GM21576 (cell line): ENCODE measurements around the gene C9orf85.

Experiments
- ATAC-seq: cut with Tn5 transposase; IDR thresholded peaks from one replicate; pipeline ENCODE4 v1.9.1; 2021; ENCODE audit warnings: mild to moderate bottlenecking, moderate library complexity; ENCODE audit not compliant: unreplicated experiment

The C9orf85 gene

GRCh38 chr9:71901695-71902597 lies 9.5 kb upstream of the C9orf85 start:
- no peak for ATAC-seq

GRCh38 chr9:71904076-71904475 lies 7.4 kb upstream of the C9orf85 start:
- ATAC-seq, result no peak

- no peak for ATAC-seq
Measured at GRCh38 chr9:71908825-71909224, 2.6 kb upstream of the C9orf85 start.

GRCh38 chr9:71909887-71910649 lies 1.4 kb upstream of the C9orf85 start:
- ATAC-seq, result peak; percentile 9

GRCh38 chr9:71910650-71911060 lies 784 bp upstream of the C9orf85 start:
- peak; percentile 10 for ATAC-seq

GRCh38 chr9:71911908-71912335 lies 483 bp downstream of the C9orf85 start:
- ATAC-seq, result no peak

GRCh38 chr9:71915495-71915894 lies 4.1 kb downstream of the C9orf85 start:
- ATAC-seq, result no peak

- ATAC-seq, result peak; percentile 78
Measured at GRCh38 chr9:71916834-71917534, 5.5 kb downstream of the C9orf85 start.

- ATAC-seq, result no peak
Measured at GRCh38 chr9:71918419-71918818, 7.0 kb downstream of the C9orf85 start.

GRCh38 chr9:71920456-71921189 lies 9.2 kb downstream of the C9orf85 start:
- ATAC-seq, result no peak

GRCh38 chr9:71921190-71921814 lies 9.9 kb downstream of the C9orf85 start:
- no peak for ATAC-seq

- ATAC-seq, result no peak
Measured at GRCh38 chr9:71924576-71924975, 13.1 kb downstream of the C9orf85 start.

- no peak for ATAC-seq
Measured at GRCh38 chr9:71925834-71926233, 14.4 kb downstream of the C9orf85 start.

GRCh38 chr9:71928376-71928775 lies 16.9 kb downstream of the C9orf85 start:
- no peak for ATAC-seq

- ATAC-seq, result no peak
Measured at GRCh38 chr9:71928806-71929205, 17.4 kb downstream of the C9orf85 start.

GRCh38 chr9:71929223-71929622 lies 17.8 kb downstream of the C9orf85 start:
- no peak for ATAC-seq

- no peak for ATAC-seq
Measured at GRCh38 chr9:71929791-71930440, 18.5 kb downstream of the C9orf85 start.

GRCh38 chr9:71931166-71931565 lies 19.7 kb downstream of the C9orf85 start:
- ATAC-seq, result no peak

- ATAC-seq, result no peak
Measured at GRCh38 chr9:71936066-71936465, 24.6 kb downstream of the C9orf85 start.
